Stimulated activated CD8-positive, alpha-beta memory T cell treated with anti-CD3 and anti-CD28 coated beads, Interleukin-4, amount 100 ng/mL, for 4 hours (primary cell): ENCODE data around the gene RALGDS.

Source experiments
- DNase-seq, 2 donors: peaks; one replicate each; pipeline ENCODE4 v3.0.0-alpha.2; 2020; ENCODE audit warnings: low read depth in 2 of 2, low spot score in 1 of 2

The RALGDS gene

DNA sequence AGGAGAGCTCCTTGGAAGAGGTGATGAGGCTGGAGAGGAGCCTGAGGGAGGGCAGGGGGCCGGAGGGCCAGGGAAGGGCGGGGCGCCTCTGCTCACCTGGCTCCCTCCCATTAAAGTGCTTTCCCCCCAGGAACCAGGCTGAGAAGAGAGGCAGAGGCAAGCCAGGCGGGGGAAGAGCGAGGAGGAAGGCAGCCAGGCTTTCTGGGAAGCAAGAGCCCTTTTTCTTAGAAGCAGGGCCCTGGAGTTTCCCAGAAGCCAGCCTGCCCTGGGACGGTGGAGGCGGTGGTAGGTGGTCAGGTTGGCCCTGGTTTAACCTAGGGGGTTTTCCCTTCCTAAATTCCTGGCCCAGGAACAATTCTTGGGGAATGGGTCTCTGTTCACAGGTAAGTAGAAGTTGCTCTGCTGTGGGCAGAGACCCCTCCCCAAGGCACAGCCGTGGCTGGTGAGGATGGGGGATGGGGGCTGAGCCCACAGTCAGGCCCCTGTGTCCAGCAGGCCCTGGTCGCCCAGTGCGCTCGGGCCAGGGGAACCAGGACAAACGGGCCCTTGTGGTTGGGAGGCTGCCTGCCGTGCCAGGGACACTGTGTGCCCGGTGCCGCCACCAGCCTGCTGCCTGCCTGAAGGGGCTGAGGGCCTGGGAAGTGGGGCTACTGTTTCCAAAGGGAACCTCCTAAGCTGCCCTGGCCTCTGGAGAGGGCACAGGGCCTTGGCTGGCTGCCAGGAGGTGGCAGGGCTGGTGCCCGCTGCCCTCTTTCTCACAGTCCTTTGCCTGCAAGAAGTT is 16.6 kb upstream of the RALGDS start:
- no peak for DNase-seq

DNA sequence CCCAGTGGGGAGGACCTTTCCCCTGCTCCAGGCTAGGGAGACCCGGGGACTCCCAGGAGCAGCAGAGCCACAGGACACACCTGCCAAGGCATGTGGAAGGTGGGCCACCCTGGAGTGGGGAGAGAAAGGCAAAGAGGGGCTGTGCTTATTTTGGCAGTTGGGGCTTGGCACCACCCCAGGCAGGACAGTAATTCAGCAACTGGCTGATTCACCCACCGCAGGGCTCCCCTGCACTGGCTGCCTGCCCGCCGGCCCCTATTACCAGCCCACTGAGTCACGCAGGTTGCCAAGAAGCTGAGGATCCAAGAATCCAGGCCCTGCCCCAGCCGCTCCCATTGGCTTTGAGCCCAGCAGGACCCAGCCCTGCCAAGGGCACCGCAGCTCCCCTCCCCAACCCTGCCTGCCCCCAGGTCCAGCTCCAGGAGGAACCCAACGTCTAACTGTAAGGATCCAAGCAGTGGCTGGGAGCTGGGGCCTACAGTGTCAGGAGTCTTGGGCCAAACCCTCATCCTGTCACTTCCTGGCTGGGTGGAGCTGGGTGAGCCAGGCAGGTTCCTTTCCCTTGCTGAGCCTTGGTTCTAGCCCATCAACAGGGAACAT is 14.2 kb upstream of the RALGDS start:
- no peak for DNase-seq

DNA sequence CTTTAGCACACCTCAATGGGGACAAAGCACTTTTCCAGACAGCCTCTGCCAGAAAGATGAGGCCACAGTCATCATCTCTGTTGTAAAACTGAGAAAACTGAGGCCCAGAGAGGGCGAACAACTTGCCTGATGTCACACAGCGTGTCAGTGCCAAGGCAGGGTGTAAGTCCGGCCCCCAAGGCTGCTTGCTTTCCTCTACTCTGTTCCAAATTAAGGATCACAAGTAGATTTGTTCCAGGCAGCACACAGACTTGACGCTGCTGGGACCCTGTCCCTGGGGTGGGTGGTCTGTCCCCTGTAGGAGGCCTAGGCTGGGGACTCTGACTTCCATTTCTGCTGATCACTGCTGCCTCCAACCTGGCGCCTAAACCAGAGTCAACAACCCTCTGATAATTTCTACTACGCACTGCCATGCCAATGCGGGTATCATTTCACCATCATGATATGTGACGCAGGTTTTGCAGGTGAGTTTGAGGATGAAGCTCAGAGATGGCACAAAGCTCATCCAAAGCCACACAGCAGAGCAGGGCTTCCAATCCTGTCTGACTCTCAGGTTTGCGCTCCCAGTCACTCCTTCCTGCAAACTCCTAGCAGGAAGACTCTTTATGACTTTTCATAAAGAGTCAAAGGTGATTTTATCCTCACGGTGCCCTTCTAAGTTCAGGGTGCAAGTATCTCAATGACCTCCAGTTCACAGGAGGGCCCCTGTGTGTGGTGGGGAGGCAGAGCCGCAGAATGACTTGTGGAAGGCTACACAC is 13.5 kb upstream of the RALGDS start:
- no peak for DNase-seq

DNA sequence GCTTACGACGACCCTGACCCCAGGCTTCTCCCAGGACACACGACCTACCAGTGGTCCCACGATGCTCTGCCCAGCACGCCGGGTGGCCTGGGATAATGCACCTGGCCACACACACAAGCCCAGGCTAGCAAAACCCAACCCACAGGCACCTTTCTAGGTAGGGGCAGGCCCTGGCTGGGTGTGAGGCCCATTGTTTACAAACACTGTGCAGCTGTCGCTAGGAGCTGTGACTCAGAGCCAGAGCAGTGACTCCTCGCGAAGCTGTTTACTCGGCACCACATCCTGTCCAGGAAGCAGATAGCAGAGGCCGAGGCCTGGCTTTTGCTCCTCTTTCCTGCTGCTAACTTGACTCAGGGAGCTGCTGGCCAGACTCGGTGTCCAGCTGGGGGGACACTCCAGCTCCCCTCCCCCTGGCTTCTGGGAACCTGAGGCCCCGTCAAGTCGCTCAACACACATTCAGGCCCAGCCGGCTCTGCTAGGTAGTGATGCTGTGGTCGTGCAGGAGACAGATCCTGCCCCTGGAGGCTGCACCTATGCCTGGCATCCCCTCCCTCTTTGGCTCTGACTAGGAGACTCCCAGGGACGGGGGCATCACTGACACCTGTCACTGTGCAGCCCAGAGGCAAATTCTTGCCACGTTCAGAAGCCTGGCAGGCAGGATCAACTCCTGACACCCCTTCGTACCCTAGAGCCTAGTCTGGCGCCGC is 12.8 kb upstream of the RALGDS start:
- DNase-seq: peak; percentile 61 to 64

DNA sequence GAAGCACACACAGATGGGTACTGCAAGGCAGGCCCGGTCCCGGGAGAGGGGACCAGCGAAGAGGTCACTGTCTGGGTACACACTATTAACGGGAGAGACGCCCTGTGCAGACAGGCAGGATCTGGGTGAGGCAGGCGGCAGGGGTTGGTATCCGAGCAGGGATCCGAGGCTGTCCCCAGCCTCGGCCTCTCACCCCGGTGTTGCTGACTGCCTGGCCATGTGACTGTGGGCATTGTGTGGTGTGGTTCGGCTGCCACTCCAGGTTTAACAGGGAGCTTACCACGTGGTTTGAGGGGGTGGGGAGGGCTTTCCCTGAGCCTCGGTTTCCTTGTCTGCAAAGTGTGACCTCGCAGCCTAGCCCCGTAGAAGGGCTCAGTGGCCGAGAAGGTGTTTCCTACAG is 11.1 kb upstream of the RALGDS start:
- DNase-seq: no peak

DNA sequence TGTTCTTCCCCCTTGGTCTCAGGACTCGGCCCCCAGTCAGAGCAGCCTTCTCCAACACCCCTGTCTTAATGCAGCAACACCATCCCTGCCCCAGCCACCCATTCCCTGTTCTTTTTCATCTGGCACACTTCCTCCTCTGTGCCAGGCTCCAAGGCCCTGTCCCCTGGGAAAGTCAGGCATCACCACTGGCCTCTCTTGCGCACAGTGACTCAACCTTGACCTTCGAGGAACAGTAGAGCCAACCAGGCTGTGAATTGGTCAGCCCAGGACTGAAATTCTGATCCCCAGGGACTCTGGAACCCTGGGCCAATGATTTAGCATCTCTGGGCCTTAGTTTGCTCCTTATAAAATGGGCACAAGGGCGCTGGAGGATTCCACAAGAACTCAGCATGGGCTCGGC is 10.5 kb upstream of the RALGDS start:
- DNase-seq: no peak

DNA sequence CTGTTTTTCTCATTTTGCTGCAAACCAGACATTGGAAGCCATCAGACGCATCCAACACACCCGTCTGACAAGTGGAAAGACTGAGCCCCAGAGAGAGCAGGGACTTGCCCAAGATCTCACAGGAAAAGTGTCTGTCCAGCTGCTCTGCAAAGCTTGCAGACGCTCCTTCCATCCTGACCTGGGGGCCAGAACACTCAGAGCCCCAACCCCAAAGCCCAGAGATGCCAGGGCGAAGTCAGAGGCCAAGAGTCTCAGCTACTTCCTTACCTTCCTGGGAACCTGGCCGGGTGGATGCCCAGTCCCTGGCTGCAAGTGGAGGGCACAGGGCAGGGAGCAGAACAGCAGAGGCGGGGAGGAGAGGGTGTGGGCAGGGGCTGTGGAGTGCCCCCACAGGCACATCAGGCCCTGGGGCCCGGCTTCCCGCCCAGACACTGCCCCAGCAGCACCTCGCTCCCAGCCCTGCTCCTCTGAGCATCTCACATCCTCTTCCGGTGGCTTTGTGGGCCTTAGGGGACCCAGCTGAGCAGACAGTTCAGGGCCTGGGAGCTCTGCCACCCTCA is 9.7 kb upstream of the RALGDS start:
- DNase-seq: no peak

DNA sequence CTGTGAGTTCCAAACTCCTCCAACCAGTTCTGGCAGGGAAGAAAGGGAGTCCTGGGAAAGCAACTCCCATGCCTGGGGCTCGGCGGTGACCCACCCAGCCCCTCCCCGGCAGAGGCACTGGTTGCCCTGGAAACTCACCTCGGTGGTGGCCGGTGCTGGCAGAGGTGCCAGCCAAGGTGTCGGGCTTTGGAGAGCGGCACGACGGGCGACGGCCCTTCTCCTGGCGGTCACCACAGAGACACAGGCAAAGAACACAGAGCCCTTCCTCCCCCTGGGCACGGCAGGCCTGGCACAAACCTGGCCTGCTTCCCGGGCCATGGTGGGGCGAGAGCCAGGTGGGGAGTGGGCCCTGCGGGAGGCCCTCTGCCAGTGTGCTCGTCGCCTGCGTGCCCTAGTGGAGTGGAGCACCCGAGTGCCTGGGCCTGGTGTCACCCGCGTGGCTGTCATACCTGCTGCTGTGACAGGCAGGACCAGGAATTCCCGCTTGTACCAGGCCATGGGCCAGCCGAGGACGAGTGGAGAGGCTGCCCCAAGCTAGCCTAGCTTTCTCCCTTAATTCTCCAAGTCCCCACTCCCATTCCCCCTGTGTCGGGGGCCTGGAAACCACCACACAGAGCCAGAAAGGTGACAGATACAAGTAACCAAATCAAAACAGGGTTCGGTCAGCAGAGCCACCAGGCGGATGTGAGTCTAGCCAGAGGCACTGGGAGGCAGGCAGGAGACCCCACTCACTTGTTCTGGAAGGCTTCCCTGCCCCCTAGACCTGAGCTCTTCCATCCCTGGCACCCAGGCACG is 8.2 kb upstream of the RALGDS start:
- no peak for DNase-seq

DNA sequence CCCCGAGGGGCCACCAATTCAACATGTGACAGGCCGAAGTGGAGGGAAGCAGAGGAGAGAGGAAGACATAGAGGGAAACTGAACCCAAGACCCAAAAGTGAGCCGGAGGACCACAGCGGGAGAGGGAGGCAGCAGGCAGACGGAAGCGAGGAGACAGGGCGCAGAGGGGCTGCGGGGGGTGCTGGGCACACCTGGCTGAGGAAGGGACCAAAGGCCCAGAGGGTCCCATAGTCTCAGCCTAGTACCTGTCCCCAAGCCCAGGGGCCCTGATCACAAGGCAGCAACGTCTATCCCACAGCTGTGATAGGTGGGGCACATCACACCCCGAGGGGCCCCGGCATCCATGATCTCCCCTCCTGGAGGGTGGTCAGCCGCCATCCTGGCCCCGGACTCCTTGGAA is 7.1 kb upstream of the RALGDS start:
- no peak for DNase-seq

DNA sequence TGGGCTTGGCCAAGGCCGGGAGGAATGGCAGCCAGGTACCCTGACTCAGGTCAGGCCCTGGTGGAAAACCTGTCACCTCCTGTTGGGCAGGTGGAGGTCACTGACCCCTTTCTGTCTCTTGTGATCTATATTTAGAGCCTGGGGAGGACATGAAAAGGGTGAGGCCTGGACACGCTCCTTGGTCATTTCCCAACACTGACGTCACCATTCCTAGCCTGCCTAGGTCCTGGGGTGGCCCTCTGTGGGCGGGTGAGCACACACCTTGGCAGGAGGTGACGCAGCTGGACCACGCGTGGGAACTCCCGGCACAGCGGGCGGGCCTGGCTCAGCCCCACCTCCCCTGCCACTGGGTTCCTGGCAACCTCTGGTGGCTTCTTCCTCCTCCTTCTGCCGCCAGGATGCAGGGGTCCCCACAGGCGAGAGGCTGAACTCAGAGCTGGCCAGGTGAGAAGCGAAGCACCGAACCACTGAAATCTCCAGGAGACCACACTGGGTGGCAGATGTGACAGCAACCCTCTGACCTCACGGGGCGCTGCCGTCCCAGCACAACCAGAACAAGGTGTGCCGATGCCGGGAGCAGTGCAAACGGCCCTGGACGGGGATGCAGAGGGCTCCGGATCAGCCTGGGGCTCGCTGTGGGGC is 6.4 kb upstream of the RALGDS start:
- DNase-seq: peak in 1 of 2 donors; percentile 47

DNA sequence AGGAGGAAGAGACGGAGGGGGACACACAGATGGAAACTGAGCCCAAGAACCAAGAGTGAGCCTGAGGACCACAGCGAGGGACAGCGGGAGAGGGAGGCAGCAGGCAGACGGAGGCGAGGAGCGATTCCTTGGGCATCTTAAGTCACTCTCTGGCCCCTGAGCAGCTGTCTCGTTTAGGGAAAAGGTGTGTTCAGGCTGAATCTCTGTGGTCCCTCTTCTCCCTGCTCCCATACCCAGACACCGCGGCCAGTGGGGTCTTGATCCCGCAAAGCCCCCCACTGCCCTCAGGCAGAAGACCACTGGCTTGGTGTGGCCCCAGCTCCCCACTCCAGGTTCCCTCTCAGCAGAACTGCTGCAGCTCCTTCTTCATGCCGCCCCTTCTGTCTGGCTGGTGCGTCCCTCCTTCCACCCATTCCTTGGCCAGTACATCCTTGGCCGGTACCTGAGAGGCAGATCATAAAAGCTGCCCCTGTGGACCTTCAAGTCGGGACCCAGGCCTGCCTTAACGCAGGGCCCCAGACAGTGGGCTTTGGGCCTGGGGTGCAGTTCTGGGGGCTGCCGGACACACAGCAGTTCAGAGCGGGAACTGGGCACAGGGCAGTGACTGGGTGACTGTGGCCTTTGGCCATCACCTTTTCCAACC is 5.8 kb upstream of the RALGDS start:
- no peak for DNase-seq

DNA sequence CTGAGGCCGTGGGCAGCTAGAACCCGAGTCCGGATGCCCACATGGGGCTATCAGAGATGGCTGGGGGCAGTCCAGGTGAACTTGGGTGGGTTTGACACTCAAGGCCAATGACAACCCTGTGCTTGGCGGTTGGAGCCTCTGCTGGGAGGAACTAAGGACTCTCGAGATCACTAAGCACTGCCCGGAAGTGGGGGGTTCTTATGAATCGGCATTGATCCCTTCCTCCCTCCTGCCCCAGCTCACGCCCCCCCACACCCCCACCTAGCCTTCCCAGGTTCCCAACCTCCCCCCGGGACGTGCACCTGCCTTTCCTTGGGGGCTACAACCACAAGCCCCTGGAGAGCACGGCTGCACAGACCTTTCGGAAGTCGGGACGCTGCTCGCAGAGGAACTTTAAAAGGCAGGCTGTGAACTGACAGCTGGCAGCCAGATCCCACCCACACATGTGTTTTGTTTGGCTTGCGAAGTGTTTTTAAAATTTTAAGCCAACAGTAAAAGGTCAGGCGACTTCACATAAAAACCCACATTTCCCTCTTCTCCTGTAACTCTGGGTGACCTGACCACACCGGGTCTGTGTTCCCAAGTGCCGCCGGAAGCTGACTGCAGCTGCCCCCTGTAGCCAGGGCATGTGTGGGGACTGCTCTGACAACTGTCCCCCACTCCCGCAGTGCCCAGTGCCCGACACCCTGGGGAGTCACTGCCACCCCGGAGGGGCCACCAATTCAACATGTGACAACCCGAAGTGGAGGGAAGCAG is 5.1 kb upstream of the RALGDS start:
- no peak for DNase-seq

DNA sequence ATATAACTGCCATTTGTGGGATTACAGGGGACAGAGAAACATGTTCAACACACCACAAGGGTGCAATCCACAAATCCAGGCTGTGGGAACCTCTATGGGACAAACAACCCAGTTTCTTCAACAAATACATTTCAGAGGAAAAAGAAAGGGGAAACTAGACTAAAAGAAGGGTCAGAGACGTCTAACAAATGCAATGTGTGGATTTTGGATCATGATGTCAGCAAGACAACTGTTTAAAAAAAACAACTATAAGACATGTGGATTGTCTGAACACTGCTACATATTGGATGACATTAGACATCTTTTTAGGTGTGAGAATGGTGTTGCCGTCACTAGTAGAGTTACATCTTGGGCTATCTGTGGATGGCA is 3.9 kb upstream of the RALGDS start:
- no peak for DNase-seq

DNA sequence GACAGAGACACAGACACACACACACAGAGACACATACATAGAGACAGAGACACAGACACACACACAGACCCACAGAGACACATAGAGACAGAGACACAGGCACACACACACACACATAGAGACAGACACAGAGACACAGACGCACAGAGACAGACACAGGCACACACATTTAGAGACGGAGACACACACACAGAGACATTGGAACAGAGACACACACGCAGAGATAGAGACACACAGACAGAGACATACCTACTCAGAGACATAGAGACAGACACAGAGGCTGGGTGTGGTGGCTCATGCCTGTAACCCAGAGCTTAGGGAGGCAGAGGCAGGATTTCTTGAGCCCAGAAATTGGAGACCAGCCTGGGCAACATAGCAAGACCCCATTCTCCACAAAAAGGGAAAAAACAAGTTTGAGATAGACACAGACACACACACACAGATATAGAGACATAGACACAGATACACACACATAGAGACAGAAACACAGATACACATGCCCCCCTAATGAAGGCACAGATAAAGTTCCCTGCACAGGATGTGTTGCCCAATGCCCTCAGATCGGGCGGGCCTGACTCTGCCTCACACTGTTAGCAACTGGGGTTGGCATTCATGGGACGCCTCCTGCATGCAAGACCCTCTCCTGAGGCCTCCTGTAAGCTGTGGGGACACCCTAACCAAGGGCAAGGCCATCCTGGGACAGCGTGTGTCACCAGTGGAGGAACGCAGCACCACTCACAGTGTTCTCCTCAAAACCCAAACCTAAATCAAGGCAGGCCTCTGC is 3.3 kb upstream of the RALGDS start:
- DNase-seq: no peak

DNA sequence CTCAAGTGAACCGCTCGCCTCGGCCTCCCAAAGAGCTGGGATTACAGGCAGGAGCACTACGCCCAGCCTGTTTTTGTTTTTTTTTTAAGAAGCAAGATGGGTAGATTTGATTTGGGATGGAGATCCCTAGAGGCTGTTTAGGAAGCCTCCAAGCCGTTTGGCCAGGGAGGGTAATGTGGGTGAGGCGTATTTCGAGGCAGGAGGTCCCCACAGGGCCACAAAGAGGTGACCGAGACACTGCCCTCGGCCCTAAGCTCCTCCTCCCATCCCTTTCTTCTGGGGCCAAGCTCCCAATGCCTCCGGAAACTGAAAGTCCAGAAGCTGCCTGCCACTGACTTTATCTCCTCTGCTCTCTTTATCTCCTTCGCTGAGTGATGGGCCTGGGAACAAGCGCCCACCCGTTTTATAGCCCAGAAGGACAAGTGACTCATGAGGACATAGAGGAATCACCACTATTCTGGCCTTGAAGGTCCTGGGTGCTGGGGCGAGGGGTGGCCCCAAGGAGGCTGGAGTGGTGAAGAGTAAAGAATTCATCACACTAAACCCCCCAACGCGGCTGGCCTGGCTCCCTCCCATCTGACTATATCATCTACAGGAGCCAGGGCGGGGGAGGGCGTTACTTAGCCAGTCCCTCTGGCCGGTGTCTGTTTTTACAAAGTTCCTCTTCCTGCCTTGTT is 2.0 kb upstream of the RALGDS start:
- DNase-seq: no peak

DNA sequence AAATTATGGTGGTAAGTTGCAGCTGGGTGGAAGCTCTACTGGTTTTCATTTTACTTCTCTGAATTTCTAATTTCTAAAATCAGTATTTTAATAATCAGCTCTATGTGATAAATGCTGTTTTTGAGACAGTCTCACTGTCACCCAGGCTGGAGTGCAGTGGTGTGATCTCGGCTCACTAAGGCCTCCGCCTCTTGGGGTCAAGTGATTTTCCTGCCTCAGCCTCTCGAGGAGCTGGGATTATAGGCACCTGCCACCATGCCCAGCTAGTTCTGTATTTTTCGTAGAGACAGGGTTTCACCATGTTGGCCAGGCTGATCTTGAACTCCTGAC is 1.5 kb upstream of the RALGDS start:
- DNase-seq: no peak

DNA sequence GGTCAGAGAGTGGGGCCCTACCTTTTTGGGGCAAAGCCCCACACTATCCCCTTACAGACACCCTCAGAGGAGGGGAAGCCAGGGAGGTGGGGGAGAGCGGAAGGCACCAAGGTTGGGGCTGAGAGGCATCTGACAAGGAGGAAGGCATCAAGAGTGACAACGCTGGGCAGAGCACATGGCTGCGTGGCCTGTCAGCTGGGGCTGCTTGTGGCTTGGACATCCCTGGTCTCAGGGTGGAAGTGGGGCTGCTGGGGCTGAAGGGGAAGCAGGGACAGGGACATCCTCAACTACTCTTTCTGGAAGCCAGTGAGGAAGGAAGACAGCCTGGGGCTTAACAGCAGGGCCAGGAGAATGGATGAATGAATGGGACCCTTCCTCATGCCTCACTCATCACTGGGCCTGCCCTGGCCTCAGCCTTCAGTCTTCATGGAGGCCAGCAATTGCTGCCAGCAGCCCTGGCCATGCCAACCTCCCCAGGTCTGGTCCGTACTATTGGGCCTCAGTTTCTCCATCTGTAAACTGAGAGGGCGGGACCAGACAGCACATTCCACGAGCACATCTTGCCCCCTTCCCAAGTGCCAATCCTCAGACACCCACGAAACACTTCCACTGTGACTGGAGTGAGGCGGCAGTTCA is 993 bp upstream of the RALGDS start:
- no peak for DNase-seq
